ENCODE data around the gene ALDH8A1.

DNA sequence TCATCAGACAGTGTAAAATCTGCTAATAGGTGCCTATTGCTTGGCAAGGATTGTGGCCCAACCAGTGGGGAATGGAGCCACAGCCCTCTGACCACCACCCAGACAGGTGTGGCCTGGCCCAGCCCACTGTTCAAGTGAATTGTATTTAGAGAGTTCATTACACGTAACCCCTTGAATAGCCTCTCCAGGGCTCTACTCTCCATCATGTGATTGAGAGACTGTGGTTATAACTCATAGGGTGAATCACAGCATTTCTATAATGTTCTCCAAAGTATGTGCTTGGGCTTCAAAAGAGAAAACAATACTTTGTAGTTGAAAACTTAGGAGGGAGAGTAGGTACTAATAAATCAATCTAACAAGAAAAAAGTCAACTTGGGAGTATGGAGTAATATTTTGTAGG lies 38.4 kb downstream of the ALDH8A1 start:
- TF ChIP-seq, protein P1, sequence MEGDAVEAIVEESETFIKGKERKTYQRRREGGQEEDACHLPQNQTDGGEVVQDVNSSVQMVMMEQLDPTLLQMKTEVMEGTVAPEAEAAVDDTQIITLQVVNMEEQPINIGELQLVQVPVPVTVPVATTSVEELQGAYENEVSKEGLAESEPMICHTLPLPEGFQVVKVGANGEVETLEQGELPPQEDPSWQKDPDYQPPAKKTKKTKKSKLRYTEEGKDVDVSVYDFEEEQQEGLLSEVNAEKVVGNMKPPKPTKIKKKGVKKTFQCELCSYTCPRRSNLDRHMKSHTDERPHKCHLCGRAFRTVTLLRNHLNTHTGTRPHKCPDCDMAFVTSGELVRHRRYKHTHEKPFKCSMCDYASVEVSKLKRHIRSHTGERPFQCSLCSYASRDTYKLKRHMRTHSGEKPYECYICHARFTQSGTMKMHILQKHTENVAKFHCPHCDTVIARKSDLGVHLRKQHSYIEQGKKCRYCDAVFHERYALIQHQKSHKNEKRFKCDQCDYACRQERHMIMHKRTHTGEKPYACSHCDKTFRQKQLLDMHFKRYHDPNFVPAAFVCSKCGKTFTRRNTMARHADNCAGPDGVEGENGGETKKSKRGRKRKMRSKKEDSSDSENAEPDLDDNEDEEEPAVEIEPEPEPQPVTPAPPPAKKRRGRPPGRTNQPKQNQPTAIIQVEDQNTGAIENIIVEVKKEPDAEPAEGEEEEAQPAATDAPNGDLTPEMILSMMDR (conservative IDR thresholded peaks at IDR 0.05; ENCODE audit: low read length): no peak
- no peak for TF ChIP-seq EZH2phosphoT487 (IDR thresholded peaks at IDR 0.05; ENCODE audit: borderline replicate concordance)

Data from Loucy (cell line).